Astrocyte (in vitro differentiated cells and primary cell): ENCODE data around the gene NLGN2.

Experiments
- CTCF ChIP-seq: IDR thresholded peaks from 2 replicates; pipeline ENCODE4 v1.5.1; 2011; ENCODE audit warnings: low read depth, mild to moderate bottlenecking, inconsistent platforms, low read length, moderate library complexity; ENCODE audit not compliant: insufficient read depth
- EZH2 ChIP-seq: IDR thresholded peaks from 2 replicates; pipeline ENCODE4 v1.6.1; 2012; ENCODE audit warnings: mild to moderate bottlenecking, low read length, inconsistent platforms; ENCODE audit not compliant: insufficient read depth

GRCh38 chr17:7383371-7383741 lies 24.3 kb upstream of the NLGN2 start:
- TF ChIP-seq CTCF: no peak
- no peak for TF ChIP-seq EZH2
